Measurements from ENCODE around the gene SYNGAP1. TPM values are rescaled to one million over a fixed set of nuclear protein-coding genes. Genes with fewer than 3 reads are reported as not detected.
"Not testable (repeated sequence)": the region's sequence is repeated elsewhere in the genome, so short reads cannot be mapped to it uniquely, and the experiment has no call there.

SYNGAP1 gene
- polyA plus RNA-seq, 1 donor from 2014 or later: 4.3 TPM

GRCh38 chr6:33483678-33484077 is 63.8 kb downstream of the SYNGAP1 start:
- Histone ChIP-seq H3K36me3 (ENCODE audit: insufficient read depth, low read length) (no peaks in the 10 kb centered on the region), H3K27ac (ENCODE audit: low read length) (no peak overlapping the region), H3K4me2 (ENCODE audit: low read length) (no peak overlapping the region), H2AFZ (ENCODE audit: low read depth, low read length) (no peak overlapping the region), H3K9me2 (ENCODE audit: insufficient read depth, low read length) (no peaks in the 10 kb centered on the region), H3K27me3 (ENCODE audit: insufficient read depth, low read depth, low read length) (no peaks in the 10 kb centered on the region), H3K9ac (ENCODE audit: low read length) (no peak overlapping the region), H3K9me3 (ENCODE audit: low read length) (no peaks in the 10 kb centered on the region), H3F3A (ENCODE audit: insufficient read depth, low read length, poor library complexity, severe bottlenecking) (no peaks in the 10 kb centered on the region), H3K4me3 (ENCODE audit: low read length) (no peak overlapping the region), H3K79me2 (replicated peaks; ENCODE audit: insufficient read depth, low read length) (no peaks in the 10 kb centered on the region), H4K20me1 (ENCODE audit: insufficient read depth) (no peaks in the 10 kb centered on the region)
- TF ChIP-seq CTCF (IDR thresholded peaks at IDR 0.05; ENCODE audit: poor library complexity, severe bottlenecking) (no peak), RAD21 (conservative IDR thresholded peaks at IDR 0.05) (no peak), EP300 (conservative IDR thresholded peaks at IDR 0.05; ENCODE audit: poor library complexity, severe bottlenecking) (no peak), MXI1 (conservative IDR thresholded peaks at IDR 0.05; ENCODE audit: poor library complexity, severe bottlenecking) (no peak), TAF1 (IDR thresholded peaks at IDR 0.05; ENCODE audit: low read depth) (no peak), EZH2 (IDR thresholded peaks at IDR 0.05; ENCODE audit: borderline replicate concordance, insufficient read depth, low read length, poor library complexity, severe bottlenecking) (no peak), POLR2AphosphoS5 (IDR thresholded peaks at IDR 0.05) (no peak), REST (IDR thresholded peaks at IDR 0.05; ENCODE audit: borderline replicate concordance) (no peak), SMC3 (conservative IDR thresholded peaks at IDR 0.05; ENCODE audit: poor library complexity) (no peak)

GRCh38 chr6:33484673-33485262 is 64.9 kb downstream of the SYNGAP1 start:
- H3K9ac ChIP-seq (ENCODE audit: low read length); H4K20me1 ChIP-seq (ENCODE audit: insufficient read depth); H3K79me2 ChIP-seq (replicated peaks; ENCODE audit: insufficient read depth, low read length); H3K27ac ChIP-seq (ENCODE audit: low read length); H3K9me2 ChIP-seq (ENCODE audit: insufficient read depth, low read length); H3K4me2 ChIP-seq (ENCODE audit: low read length); H3K36me3 ChIP-seq (ENCODE audit: insufficient read depth, low read length); H3K27me3 ChIP-seq (ENCODE audit: insufficient read depth, low read depth, low read length); H3K4me3 ChIP-seq (ENCODE audit: low read length); H2AFZ ChIP-seq (ENCODE audit: low read depth, low read length); H3F3A ChIP-seq (ENCODE audit: insufficient read depth, low read length, poor library complexity, severe bottlenecking); H3K9me3 ChIP-seq (ENCODE audit: low read length): not testable (repeated sequence)

GRCh38 chr6:33485680-33486079 is 65.8 kb downstream of the SYNGAP1 start:
- H2AFZ ChIP-seq (ENCODE audit: low read depth, low read length); H3K9ac ChIP-seq (ENCODE audit: low read length); H3K36me3 ChIP-seq (ENCODE audit: insufficient read depth, low read length); H3F3A ChIP-seq (ENCODE audit: insufficient read depth, low read length, poor library complexity, severe bottlenecking); H3K9me3 ChIP-seq (ENCODE audit: low read length); H3K27me3 ChIP-seq (ENCODE audit: insufficient read depth, low read depth, low read length); H4K20me1 ChIP-seq (ENCODE audit: insufficient read depth); H3K4me2 ChIP-seq (ENCODE audit: low read length); H3K4me3 ChIP-seq (ENCODE audit: low read length); H3K79me2 ChIP-seq (replicated peaks; ENCODE audit: insufficient read depth, low read length); H3K9me2 ChIP-seq (ENCODE audit: insufficient read depth, low read length); H3K27ac ChIP-seq (ENCODE audit: low read length): not testable (repeated sequence)

Measured in neural cell (in vitro differentiated cells).